DND-41 (cell line): ENCODE results near the gene SDSL.

ENCODE experiments used
- EZH2 ChIP-seq: IDR thresholded peaks from 3 replicates; pipeline ENCODE4 v1.6.1; 2012; ENCODE audit warnings: borderline replicate concordance, low read depth, mild to moderate bottlenecking, moderate library complexity, low read length, inconsistent platforms; ENCODE audit not compliant: severe bottlenecking
- TF ChIP-seq, protein P1 (sequence below): IDR thresholded peaks from 2 replicates; pipeline ENCODE4 v1.5.1; 2012; ENCODE audit warnings: borderline replicate concordance, low read length, moderate library complexity, mild to moderate bottlenecking; ENCODE audit not compliant: poor library complexity, severe bottlenecking; ENCODE audit errors: extremely low read depth

DNA sequence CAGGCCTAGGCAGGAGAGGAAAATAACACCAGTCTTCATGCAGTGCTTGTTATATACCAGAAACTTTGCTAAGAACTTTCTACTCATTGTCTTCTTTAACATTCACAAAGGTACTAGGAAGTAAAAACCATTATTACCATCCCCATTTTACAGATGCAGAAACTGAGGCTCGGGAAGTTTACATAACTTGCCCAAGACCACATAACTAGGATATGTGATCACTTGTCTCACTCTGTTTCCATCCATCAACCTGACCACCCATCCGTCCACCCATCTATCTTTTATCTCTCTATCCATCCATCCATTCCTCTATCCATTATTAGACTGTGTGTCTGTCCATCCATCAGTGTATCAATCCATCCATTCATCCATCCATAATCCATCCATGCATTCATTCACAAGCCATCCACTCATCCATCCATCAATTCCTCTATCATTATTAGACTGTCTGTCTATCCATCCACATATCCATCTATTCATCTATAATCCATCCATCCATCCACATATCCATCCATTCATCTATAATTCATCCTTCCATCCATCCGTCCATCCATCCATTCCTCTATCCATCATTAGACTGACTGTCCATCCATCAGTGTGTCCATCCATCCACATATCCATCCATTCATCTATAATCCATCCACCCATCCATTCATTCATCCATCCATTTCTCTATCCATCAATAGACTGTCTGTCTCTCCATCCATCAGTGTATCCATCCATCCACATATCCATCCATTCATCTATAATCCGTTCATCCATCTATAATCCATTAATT is 16.5 kb downstream of the SDSL start:
- TF ChIP-seq, protein P1, sequence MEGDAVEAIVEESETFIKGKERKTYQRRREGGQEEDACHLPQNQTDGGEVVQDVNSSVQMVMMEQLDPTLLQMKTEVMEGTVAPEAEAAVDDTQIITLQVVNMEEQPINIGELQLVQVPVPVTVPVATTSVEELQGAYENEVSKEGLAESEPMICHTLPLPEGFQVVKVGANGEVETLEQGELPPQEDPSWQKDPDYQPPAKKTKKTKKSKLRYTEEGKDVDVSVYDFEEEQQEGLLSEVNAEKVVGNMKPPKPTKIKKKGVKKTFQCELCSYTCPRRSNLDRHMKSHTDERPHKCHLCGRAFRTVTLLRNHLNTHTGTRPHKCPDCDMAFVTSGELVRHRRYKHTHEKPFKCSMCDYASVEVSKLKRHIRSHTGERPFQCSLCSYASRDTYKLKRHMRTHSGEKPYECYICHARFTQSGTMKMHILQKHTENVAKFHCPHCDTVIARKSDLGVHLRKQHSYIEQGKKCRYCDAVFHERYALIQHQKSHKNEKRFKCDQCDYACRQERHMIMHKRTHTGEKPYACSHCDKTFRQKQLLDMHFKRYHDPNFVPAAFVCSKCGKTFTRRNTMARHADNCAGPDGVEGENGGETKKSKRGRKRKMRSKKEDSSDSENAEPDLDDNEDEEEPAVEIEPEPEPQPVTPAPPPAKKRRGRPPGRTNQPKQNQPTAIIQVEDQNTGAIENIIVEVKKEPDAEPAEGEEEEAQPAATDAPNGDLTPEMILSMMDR, result no peak
- no peak for TF ChIP-seq EZH2
